NCI-H2227 (cell line): ENCODE data around the gene UBC.
"Not testable (repeated sequence)": the region's sequence is repeated elsewhere in the genome, so short reads cannot be mapped to it uniquely, and the experiment has no call there.

ENCODE experiments used
- DNase-seq: peaks from one replicate; lab custom pipeline; 2025; ENCODE audit not compliant: unreplicated experiment; lab: John Stamatoyannopoulos, UW

Gene UBC

GRCh38 chr12:124915239-124916236 lies 1.1 kb upstream of the UBC start:
- DNase-seq, result no peak

- no peak for DNase-seq
These were observed 717 bp downstream of the UBC start for GRCh38 chr12:124913474-124914391.

GRCh38 chr12:124912529-124913287 lies 1.7 kb downstream of the UBC start:
- DNase-seq, result not testable (repeated sequence)

- DNase-seq, result not testable (repeated sequence)
These were observed 2.9 kb downstream of the UBC start for GRCh38 chr12:124911521-124911920.

- no peak for DNase-seq
These were observed 3.6 kb downstream of the UBC start for GRCh38 chr12:124910561-124911478.

GRCh38 chr12:124909831-124910560 lies 4.5 kb downstream of the UBC start:
- DNase-seq, result no peak

GRCh38 chr12:124906606-124907261 lies 7.7 kb downstream of the UBC start:
- DNase-seq, result no peak

- DNase-seq, result peak; percentile 45
These were observed 9.9 kb downstream of the UBC start for GRCh38 chr12:124904306-124905098.

- no peak for DNase-seq
These were observed 11.5 kb downstream of the UBC start for GRCh38 chr12:124902916-124903315.

- DNase-seq, result no peak
These were observed 13.4 kb downstream of the UBC start for GRCh38 chr12:124901003-124901402.

- not testable (repeated sequence) for DNase-seq
These were observed 14.1 kb downstream of the UBC start for GRCh38 chr12:124900345-124900795.

GRCh38 chr12:124898923-124899294 lies 15.5 kb downstream of the UBC start:
- DNase-seq, result no peak

- peak; percentile 40 for DNase-seq
These were observed 16.1 kb downstream of the UBC start for GRCh38 chr12:124898200-124898922.

GRCh38 chr12:124896461-124896860 lies 18.0 kb downstream of the UBC start:
- DNase-seq, result no peak

- DNase-seq, result no peak
These were observed 20.5 kb downstream of the UBC start for GRCh38 chr12:124893792-124894516.

GRCh38 chr12:124888260-124888659 lies 26.2 kb downstream of the UBC start:
- no peak for DNase-seq
